GM23338 (cell line): ENCODE results near the gene ZSCAN26. TPM values are rescaled to one million over a fixed set of nuclear protein-coding genes. Genes with fewer than 3 reads are reported as not detected.

ENCODE experiments used
- ATAC-seq: fragments of 200-7000 bp; cut with Tn5 transposase; 3 replicates; pipeline ENCODE4 v1.9.1; 2020
- DNase-seq: peaks from one replicate; pipeline ENCODE4 v3.0.0-alpha.2; 2015; ENCODE audit warnings: low spot score
- H2AFZ ChIP-seq: fragments of 200-600 bp; sonication (generic); 2 replicates; pipeline ENCODE4 v1.8.0; 2016; ENCODE audit warnings: antibody characterized with exemption, mild to moderate bottlenecking, moderate library complexity
- H3F3A ChIP-seq: fragments of 200-600 bp; sonication (generic); replicated peaks from 2 replicates; pipeline ENCODE4 v1.8.0; 2017; ENCODE audit warnings: antibody characterized with exemption, mixed run types, low read depth
- H3K27ac ChIP-seq: fragments of 200-600 bp; sonication (generic); 2 replicates; pipeline ENCODE4 v1.6.1; 2016; ENCODE audit warnings: low read depth
- H3K27me3 ChIP-seq: fragments of 200-600 bp; sonication (generic); 2 replicates; pipeline ENCODE4 v1.8.0; 2016; ENCODE audit warnings: mild to moderate bottlenecking, mixed run types, moderate library complexity; ENCODE audit not compliant: insufficient read depth
- H3K36me3 ChIP-seq: fragments of 200-600 bp; sonication (generic); 2 replicates; pipeline ENCODE4 v1.8.0; 2016; ENCODE audit warnings: mild to moderate bottlenecking; ENCODE audit not compliant: insufficient read depth
- H3K4me1 ChIP-seq: fragments of 200-600 bp; sonication (generic); 2 replicates; pipeline ENCODE4 v1.8.0; 2016; ENCODE audit warnings: mild to moderate bottlenecking, moderate library complexity; ENCODE audit not compliant: insufficient read depth
- H3K4me2 ChIP-seq: fragments of 200-600 bp; sonication (generic); 2 replicates; pipeline ENCODE4 v1.7.1; 2017; ENCODE audit warnings: mixed run types
- H3K4me3 ChIP-seq: fragments of 200-600 bp; sonication (generic); 2 replicates; pipeline ENCODE4 v1.6.1; 2016; ENCODE audit warnings: mixed run types
- H3K79me2 ChIP-seq: fragments of 200-600 bp; sonication (generic); replicated peaks from 2 replicates; pipeline ENCODE4 v1.8.0; 2017; ENCODE audit warnings: mild to moderate bottlenecking; ENCODE audit not compliant: insufficient read depth
- H3K9me2 ChIP-seq: fragments of 200-600 bp; sonication (generic); 2 replicates; pipeline ENCODE4 v1.8.0; 2017; ENCODE audit not compliant: insufficient read depth
- H4K20me1 ChIP-seq: fragments of 200-600 bp; sonication (generic); replicated peaks from 2 replicates; pipeline ENCODE4 v1.8.0; 2017; ENCODE audit warnings: mild to moderate bottlenecking; ENCODE audit not compliant: insufficient read depth
- H3K27ac Mint-ChIP-seq: 2 replicates; pipeline ENCODE4 v1.8.0; 2020; ENCODE audit warnings: inconsistent platforms, mild to moderate bottlenecking, moderate library complexity, mixed read lengths
- H3K27me3 Mint-ChIP-seq: 3 replicates; pipeline ENCODE4 v1.8.0; 2022; ENCODE audit warnings: low read depth, mild to moderate bottlenecking, moderate library complexity, mixed read lengths, inconsistent platforms; ENCODE audit not compliant: insufficient read depth, poor library complexity
- H3K36me3 Mint-ChIP-seq: 3 replicates; pipeline ENCODE4 v1.8.0; 2021; ENCODE audit warnings: low read depth, mild to moderate bottlenecking, inconsistent platforms, moderate library complexity, mixed read lengths
- H3K4me1 Mint-ChIP-seq: 3 replicates; pipeline ENCODE4 v1.8.0; 2020; ENCODE audit warnings: mild to moderate bottlenecking, inconsistent platforms, mixed read lengths
- H3K4me3 Mint-ChIP-seq: 3 replicates; pipeline ENCODE4 v1.8.0; 2021; ENCODE audit warnings: moderate library complexity, mild to moderate bottlenecking, inconsistent platforms, mixed read lengths
- H3K9me3 Mint-ChIP-seq: 3 replicates; pipeline ENCODE4 v1.8.0; 2020; ENCODE audit warnings: moderate library complexity, mild to moderate bottlenecking, inconsistent platforms, mixed read lengths
- CREB1 ChIP-seq: fragments of 250-450 bp; sonication (Bioruptor Pico); IDR thresholded peaks from 2 replicates; pipeline ENCODE4 v1.5.0; 2020; ENCODE audit warnings: low read depth, mild to moderate bottlenecking, moderate library complexity
- POLR2AphosphoS5 ChIP-seq: IDR thresholded peaks from 2 replicates; pipeline ENCODE4 v1.6.1; 2016; ENCODE audit warnings: antibody characterized with exemption, low read depth
- polyA plus RNA-seq: library from polyadenylated mRNA; unstranded; fragments of >200 nt; fragmentation: Nextera tagmentation; extraction: Ambion mirVana; gene quantifications from 2 replicates; pipeline ENCODE4 v1.2.1, GENCODE V29; 2016
- total RNA-seq: library from RNA; depleted of rRNA; stranded (reverse); fragments of >200 nt; shearing (Covaris generic); gene quantifications from 2 replicates; pipeline ENCODE4 v1.2.3, GENCODE V29; 2014
- TF ChIP-seq, protein P1 (sequence below): IDR thresholded peaks from one replicate; pipeline ENCODE4 v1.6.1; 2018; ENCODE audit warnings: antibody characterized with exemption; ENCODE audit not compliant: unreplicated experiment
- TF ChIP-seq, protein P2 (sequence below): IDR thresholded peaks from 2 replicates; pipeline ENCODE4 v1.6.1; 2016; ENCODE audit warnings: antibody characterized with exemption
- TF ChIP-seq, protein P3 (sequence below): fragments of 250-450 bp; sonication (Bioruptor Pico); IDR thresholded peaks from 2 replicates; pipeline ENCODE4 v1.5.0; 2020; ENCODE audit warnings: mild to moderate bottlenecking, moderate library complexity

The ZSCAN26 gene
- total and polyA plus RNA-seq, 2 experiments from 2014 or later = 6.5 to 10.2 TPM

DNA sequence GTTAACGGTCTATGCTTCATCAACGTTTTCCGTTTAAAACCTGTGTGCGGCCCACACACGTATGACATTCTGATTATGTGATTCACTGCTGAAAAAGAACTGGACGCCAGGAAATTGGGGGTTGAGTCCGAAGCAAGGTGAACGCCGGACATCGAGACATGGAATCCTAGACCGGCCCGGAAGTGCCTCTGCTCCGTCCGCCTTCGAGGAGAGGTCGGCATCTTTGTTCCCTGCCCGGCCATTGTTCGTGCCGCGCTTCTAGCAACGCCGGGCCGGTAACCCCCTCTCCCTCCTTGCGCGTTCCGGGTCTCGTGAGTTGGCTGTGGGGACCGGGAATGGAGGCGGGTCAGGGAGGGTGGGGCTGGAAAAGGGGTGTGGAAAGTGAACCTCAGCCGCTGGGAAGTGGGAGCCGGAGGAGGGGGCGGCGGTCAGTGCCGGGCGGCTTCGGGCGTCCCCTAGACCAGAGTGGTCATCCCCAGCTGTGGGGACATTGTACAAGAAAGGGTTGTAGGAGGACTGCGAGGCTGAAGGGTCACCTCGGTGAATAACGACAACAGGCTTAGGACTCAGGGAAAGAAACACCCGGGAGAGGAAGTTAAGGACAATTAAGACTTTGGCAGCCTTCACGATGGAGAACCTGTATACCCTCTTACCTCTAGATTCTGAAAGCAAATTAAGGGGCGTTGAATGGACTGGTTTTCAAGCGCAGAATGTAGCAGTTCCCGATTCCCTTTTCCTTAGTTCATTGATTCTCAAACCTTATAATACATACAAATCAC, 41.7 kb upstream of the ZSCAN26 start, which contains the start of gene ZSCAN9:
Gene ZSCAN9, plus strand, starts transcription at position 220 of the 779 bp plus-strand sequence. CDS start 1,810 bp downstream, outside the sequence.
- Histone ChIP-seq H3K4me3 (peak within 1 kb of the TSS; percentile 91), H3K36me3 (peaks cover 25% of the 10 kb centered on the region), H3K27ac (0 out of 2 replicates have a peak within 1 kb of the TSS, but pooled peaks have one; percentile 32), H3K27me3 (peaks cover 42% of the 10 kb centered on the region), H3K9me2 (no peaks in the 10 kb centered on the region), H3K4me2 (peak within 1 kb of the TSS; percentile 86), H3K79me2 (peaks cover 14% of the 10 kb centered on the region), H2AFZ (peak within 1 kb of the TSS; percentile 79), H4K20me1 (0 out of 2 replicates have a peak, but pooled peaks cover 4% of the 10 kb centered on the region), H3F3A (no peaks in the 10 kb centered on the region), H3K4me1 (peaks cover 14% of the 10 kb centered on the region; the same call in 1 of the 2 replicates)
- DNase-seq = peak; percentile 96
- peaks cover 30% of the 10 kb centered on the region for H3K36me3 Mint-ChIP-seq
- H3K4me3 Mint-ChIP-seq = peak within 1 kb of the TSS; percentile 97
- peaks cover 25% of the 10 kb centered on the region for H3K27me3 Mint-ChIP-seq
- H3K27ac Mint-ChIP-seq = peak within 1 kb of the TSS; percentile 91
- no peaks in the 10 kb centered on the region for H3K9me3 Mint-ChIP-seq
- peak; percentile 98 for ATAC-seq
- TF ChIP-seq POLR2AphosphoS5 (peak; percentile 77), CREB1 (CRISPR knock-in tag) (peak; percentile 61)
- TF ChIP-seq, protein P1, sequence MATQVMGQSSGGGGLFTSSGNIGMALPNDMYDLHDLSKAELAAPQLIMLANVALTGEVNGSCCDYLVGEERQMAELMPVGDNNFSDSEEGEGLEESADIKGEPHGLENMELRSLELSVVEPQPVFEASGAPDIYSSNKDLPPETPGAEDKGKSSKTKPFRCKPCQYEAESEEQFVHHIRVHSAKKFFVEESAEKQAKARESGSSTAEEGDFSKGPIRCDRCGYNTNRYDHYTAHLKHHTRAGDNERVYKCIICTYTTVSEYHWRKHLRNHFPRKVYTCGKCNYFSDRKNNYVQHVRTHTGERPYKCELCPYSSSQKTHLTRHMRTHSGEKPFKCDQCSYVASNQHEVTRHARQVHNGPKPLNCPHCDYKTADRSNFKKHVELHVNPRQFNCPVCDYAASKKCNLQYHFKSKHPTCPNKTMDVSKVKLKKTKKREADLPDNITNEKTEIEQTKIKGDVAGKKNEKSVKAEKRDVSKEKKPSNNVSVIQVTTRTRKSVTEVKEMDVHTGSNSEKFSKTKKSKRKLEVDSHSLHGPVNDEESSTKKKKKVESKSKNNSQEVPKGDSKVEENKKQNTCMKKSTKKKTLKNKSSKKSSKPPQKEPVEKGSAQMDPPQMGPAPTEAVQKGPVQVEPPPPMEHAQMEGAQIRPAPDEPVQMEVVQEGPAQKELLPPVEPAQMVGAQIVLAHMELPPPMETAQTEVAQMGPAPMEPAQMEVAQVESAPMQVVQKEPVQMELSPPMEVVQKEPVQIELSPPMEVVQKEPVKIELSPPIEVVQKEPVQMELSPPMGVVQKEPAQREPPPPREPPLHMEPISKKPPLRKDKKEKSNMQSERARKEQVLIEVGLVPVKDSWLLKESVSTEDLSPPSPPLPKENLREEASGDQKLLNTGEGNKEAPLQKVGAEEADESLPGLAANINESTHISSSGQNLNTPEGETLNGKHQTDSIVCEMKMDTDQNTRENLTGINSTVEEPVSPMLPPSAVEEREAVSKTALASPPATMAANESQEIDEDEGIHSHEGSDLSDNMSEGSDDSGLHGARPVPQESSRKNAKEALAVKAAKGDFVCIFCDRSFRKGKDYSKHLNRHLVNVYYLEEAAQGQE = no peak
- TF ChIP-seq, protein P2, sequence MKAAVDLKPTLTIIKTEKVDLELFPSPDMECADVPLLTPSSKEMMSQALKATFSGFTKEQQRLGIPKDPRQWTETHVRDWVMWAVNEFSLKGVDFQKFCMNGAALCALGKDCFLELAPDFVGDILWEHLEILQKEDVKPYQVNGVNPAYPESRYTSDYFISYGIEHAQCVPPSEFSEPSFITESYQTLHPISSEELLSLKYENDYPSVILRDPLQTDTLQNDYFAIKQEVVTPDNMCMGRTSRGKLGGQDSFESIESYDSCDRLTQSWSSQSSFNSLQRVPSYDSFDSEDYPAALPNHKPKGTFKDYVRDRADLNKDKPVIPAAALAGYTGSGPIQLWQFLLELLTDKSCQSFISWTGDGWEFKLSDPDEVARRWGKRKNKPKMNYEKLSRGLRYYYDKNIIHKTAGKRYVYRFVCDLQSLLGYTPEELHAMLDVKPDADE = peak; percentile 73; the same call in 1 of the 2 replicates
- H3K4me1 Mint-ChIP-seq = peaks cover 8% of the 10 kb centered on the region; the same call in 2 of the 3 replicates

DNA sequence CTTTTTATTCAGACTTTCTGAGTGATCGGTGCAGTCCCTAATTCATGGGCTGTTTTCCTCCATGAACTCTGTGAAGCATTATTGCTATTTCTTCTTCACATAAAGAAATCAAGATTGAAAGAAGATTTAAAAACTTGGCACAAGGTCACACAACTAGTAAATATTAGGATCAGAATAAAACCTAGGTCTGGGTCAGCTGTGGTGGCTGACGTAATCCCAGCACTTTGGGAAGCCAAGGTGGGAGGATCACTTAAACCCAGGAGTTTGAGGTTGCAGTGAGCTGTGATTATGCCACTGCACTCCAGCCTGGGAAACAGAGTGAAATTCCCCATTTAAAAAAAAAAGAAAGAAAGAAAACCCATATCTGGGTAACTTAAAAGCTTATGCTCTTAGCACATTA, 40.5 kb upstream of the ZSCAN26 start:
- peak overlapping the region; percentile 91 for H3K4me3 ChIP-seq
- Mint-ChIP-seq H3K4me3 (peak overlapping the region; percentile 97), H3K4me1 (peaks cover 8% of the 10 kb centered on the region; the same call in 2 of the 3 replicates)
- TF ChIP-seq, protein P3, sequence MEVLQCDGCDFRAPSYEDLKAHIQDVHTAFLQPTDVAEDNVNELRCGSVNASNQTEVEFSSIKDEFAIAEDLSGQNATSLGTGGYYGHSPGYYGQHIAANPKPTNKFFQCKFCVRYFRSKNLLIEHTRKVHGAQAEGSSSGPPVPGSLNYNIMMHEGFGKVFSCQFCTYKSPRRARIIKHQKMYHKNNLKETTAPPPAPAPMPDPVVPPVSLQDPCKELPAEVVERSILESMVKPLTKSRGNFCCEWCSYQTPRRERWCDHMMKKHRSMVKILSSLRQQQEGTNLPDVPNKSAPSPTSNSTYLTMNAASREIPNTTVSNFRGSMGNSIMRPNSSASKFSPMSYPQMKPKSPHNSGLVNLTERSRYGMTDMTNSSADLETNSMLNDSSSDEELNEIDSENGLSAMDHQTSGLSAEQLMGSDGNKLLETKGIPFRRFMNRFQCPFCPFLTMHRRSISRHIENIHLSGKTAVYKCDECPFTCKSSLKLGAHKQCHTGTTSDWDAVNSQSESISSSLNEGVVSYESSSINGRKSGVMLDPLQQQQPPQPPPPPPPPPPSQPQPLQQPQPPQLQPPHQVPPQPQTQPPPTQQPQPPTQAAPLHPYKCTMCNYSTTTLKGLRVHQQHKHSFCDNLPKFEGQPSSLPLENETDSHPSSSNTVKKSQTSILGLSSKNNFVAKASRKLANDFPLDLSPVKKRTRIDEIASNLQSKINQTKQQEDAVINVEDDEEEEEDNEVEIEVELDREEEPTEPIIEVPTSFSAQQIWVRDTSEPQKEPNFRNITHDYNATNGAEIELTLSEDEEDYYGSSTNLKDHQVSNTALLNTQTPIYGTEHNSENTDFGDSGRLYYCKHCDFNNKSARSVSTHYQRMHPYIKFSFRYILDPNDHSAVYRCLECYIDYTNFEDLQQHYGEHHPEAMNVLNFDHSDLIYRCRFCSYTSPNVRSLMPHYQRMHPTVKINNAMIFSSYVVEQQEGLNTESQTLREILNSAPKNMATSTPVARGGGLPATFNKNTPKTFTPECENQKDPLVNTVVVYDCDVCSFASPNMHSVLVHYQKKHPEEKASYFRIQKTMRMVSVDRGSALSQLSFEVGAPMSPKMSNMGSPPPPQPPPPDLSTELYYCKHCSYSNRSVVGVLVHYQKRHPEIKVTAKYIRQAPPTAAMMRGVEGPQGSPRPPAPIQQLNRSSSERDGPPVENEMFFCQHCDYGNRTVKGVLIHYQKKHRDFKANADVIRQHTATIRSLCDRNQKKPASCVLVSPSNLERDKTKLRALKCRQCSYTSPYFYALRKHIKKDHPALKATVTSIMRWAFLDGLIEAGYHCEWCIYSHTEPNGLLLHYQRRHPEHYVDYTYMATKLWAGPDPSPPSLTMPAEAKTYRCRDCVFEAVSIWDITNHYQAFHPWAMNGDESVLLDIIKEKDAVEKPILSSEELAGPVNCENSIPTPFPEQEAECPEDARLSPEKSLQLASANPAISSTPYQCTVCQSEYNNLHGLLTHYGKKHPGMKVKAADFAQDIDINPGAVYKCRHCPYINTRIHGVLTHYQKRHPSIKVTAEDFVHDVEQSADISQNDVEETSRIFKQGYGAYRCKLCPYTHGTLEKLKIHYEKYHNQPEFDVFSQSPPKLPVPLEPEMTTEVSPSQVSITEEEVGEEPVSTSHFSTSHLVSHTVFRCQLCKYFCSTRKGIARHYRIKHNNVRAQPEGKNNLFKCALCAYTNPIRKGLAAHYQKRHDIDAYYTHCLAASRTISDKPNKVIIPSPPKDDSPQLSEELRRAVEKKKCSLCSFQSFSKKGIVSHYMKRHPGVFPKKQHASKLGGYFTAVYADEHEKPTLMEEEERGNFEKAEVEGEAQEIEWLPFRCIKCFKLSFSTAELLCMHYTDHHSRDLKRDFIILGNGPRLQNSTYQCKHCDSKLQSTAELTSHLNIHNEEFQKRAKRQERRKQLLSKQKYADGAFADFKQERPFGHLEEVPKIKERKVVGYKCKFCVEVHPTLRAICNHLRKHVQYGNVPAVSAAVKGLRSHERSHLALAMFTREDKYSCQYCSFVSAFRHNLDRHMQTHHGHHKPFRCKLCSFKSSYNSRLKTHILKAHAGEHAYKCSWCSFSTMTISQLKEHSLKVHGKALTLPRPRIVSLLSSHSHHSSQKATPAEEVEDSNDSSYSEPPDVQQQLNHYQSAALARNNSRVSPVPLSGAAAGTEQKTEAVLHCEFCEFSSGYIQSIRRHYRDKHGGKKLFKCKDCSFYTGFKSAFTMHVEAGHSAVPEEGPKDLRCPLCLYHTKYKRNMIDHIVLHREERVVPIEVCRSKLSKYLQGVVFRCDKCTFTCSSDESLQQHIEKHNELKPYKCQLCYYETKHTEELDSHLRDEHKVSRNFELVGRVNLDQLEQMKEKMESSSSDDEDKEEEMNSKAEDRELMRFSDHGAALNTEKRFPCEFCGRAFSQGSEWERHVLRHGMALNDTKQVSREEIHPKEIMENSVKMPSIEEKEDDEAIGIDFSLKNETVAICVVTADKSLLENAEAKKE (CRISPR knock-in tag) = no peak

More for the DNA sequence above, 40.5 kb upstream of the ZSCAN26 start:
- Histone ChIP-seq H3F3A (no peaks in the 10 kb centered on the region), H4K20me1 (0 out of 2 replicates have a peak, but pooled peaks cover 4% of the 10 kb centered on the region), H3K27me3 (peaks cover 30% of the 10 kb centered on the region), H2AFZ (no peak overlapping the region), H3K4me2 (peak overlapping the region; percentile 86), H3K9me2 (no peaks in the 10 kb centered on the region), H3K4me1 (peaks cover 14% of the 10 kb centered on the region; the same call in 1 of the 2 replicates), H3K27ac (no peak overlapping the region), H3K79me2 (peaks cover 14% of the 10 kb centered on the region), H3K36me3 (peaks cover 37% of the 10 kb centered on the region)
- Mint-ChIP-seq H3K27ac (no peak overlapping the region), H3K9me3 (no peaks in the 10 kb centered on the region), H3K27me3 (peaks cover 22% of the 10 kb centered on the region), H3K36me3 (peaks cover 41% of the 10 kb centered on the region)
- DNase-seq (no peak), ATAC-seq (no peak)
